GM10847 (cell line): ENCODE data around the gene PLK4.

Experiments
- POLR2A ChIP-seq: IDR thresholded peaks from 2 replicates; pipeline ENCODE4 v1.6.1; 2011; ENCODE audit not compliant: insufficient read length; ENCODE audit errors: extremely low read depth

Gene PLK4

DNA sequence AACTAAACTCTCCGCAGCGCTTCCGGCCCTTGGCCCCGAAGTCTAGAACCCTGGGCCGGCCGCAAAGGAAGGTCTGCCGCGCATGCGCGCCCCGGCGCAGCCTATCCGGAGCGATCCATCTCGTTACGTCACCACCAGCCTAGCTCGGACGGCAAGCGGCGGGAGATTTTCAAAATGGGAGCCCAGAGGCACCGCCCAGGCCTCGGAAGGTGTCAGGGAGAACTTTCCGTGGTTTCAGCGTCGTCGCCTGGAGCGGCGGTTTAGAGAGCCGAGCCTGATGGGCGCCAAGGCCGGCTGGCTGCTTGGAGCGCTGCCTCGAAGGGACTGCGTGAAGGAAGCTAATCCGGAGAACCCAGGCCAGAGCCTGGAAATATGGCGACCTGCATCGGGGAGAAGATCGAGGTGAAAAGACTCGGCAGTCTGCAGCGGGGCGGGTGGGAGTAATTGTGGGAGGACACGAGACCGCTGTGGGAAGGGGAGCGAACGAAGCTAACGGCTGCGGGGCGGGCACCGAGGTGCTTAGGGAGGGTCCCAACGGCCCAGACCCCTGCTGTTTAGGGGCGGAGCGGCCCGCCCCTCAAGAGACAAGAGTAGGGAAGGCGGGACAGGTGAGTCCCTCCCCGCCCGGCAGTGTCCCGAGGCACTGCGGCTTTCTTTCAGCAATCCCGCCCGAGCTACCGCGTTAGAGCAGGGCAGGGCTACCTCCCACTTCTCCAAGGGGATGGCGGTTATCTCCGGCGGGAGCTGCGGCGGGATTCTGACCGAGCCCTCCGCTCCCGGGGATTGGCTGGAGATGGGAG, at the start of gene PLK4:
TSS of gene PLK4 (plus strand) at position 131 of the 800 bp plus-strand sequence. CDS start at position 373, 242 bp downstream.
- TF ChIP-seq POLR2A: peak; percentile 51

DNA sequence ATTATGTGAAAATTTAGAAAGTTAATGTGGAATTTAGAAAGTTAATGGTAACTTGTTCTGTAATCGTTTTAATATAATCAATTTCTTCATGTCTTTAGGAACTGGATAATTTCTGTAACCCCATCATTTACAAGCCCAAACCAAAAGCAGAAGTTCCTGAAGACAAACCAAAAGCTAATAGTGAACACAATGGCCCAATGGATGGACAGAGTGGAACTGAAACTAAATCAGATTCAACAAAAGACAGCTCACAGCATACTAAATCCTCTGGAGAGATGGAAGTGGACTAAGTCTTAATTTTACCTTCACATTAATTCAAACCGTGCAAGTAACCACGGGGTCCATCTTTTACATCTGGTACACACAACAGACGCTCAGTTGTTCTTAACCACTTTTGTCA, 48.1 kb upstream of the PLK4 start:
- TF ChIP-seq POLR2A: no peak

DNA sequence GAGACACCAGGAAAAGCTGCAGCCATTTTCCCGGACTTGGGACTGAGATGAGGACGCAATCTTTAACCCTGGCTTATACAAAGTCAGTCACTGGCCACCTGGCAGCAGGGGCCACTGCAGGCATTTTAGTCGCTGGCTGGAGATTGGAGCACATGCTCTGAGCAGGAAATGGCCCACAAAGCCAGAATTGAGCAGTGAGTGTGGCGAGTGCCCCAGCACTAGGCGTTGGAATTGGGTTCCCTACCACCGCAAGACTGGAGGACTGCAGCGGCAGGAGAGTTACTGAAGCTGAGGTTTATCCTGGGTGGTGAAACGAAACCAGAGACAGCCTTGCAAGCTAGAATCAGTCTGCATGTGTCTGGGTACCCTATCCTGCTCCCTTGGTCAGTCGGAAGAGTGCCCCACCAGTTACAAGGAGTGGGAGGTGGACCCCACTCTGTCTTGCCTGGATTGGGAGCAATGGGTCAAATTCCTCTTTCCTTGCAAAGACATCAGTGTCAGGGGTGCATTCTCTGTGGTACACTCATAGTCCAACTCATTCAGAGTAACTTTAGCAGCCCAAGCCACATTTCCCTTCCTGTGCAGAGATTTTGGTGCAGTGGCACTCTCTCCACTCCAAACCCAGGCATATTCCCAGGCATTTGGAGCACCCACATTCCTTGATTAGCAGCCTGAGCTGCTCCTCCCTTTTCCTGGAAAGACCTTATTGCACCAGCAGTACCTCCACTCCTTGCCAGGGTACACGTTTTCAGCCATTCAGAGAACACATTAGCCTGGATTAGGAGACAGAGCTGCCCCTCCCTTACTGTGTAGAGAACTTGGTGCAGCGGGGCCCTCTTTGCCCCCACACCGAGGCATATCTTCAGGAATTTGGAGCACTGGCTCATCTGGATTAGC, 36.7 kb upstream of the PLK4 start:
- TF ChIP-seq POLR2A: no peak

DNA sequence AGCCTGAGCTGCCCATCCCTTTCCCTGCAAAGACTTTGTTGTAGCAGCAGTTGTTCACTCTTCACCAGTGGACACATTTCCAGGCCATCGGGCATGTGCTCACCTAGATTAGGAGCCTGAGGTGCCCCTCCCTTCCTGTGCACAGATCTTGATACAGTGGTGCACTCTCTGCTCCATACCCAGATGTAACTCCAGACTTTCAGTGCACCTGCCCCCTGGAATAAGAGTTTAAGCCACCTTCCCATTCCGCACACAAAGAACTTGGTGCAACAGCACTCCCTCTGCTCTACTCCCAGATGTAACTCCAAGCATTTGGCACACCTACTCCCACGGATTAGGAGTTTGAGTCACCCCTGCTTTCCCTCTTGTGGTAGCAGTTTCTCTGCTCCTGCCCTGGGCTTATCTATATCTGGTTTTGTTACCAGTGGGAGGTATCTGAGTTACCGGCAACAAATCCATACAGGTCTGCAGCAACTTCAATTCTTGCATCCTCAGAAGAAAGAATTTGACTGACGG, 36.0 kb upstream of the PLK4 start:
- TF ChIP-seq POLR2A: no peak

DNA sequence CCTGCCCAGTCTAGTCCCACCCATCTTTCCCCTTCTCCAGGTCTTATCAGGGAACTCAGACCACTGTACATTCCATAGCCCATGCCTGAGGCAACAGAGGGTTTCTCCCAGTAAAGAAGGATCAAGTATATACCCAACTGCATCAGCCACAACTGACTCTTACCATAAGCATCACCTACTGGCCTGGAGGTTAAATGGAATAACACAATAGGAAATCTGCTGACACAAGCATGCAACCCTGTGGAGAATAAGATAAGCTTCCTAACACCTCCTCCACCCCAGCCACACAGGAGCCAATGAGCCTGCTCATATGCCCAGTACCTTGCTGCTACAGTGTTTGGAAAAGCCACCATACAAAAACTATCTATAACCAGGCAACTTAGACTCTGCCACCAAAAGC, 34.6 kb upstream of the PLK4 start:
- no peak for TF ChIP-seq POLR2A

DNA sequence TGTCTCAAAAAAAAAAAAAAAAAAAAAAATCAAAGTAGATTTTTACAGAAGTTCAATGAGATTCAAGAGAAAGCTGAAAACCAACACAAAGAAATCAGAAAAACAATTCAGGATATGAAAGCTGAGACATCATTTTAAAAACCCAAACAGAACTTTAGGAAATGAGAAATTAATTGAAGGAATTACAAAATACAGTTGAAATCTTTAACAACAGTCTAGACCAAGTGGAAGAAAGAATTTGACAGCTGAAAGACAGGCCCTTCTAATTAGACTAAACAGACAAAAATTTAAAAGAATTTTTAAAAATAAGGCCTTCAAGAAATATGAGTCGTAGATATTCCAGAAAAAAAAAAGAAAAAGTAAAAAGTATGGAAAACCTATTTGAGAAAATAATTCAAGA, 33.9 kb upstream of the PLK4 start:
- TF ChIP-seq POLR2A: no peak

DNA sequence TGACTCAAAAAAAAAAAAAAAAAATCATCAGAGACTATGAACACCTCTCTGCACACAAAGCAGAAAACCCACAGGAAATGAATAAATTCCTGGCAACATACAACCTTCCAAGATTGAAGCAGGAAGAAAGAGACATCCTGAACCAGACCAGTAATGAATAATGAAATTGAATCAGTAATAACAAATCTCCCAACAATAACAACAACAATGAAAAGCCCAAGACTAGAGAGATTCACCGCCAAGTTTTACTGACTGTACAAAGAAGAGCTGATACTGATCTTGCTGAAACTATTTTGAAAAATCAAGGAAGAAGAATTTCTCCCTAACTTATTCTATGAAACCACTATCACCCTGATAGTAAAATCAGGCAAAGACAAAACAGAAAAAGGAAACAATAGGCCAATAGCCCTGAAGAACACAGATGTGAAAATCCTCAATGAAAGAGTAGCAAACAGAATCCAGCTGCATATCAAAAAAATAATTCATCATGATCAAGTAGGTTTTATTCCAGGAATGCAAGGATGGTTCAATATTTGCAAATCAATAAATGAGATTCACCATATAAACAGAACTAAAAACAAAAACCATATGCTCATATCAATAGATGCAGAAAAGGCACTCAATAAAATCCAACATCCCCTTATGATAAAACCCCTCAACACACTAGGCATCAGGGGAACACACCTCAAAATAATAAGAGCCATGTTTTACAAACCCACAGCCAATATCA, 31.0 kb upstream of the PLK4 start:
- TF ChIP-seq POLR2A: no peak

DNA sequence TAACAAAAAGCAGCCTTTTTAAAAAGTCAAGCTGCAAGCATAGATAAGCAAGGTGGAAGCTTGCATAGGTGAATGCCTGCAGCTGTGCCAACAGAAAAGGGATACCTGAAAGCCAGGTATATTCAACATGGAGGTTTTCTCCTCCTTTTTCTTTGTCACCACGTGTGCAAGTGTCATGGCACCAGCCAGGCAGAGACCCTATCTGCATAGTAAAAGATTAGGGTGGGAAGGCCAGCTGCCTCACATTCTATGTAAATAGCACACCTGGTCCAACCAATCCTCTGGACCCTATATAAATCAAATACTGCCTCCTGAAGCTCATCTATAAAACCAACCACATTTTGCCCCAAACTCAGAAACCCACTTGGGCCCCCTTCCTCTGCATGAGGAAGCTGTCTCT, 28.0 kb upstream of the PLK4 start:
- no peak for TF ChIP-seq POLR2A

DNA sequence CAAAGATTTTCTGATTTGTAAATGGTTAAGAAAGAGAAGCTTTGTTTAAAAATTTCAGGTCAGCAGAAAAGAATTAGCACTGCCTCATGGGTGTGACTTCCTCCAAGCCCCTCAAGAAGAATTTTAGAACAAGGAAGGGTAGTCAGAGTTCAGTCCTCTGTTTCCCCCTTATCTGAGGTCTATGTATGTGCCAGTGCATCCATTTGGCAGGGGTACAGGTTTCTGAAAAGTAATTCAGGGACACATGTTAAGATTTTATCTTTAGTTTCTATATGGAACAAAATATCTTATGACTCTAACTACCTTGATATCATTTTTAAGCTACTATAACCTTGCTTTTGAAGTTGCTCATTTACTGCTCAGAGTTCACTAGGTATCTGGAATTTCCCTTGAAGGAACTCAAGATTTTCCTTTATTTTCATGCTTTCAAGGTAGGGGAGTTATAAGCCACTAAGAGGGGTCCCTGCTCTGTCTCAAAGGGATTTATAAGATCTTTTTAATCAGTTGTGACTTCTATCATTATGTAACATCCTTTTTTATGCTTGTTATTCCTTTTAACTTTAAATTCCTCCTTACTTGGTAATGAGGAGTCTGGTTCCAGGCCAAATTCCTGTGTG, 24.4 kb upstream of the PLK4 start:
- no peak for TF ChIP-seq POLR2A

DNA sequence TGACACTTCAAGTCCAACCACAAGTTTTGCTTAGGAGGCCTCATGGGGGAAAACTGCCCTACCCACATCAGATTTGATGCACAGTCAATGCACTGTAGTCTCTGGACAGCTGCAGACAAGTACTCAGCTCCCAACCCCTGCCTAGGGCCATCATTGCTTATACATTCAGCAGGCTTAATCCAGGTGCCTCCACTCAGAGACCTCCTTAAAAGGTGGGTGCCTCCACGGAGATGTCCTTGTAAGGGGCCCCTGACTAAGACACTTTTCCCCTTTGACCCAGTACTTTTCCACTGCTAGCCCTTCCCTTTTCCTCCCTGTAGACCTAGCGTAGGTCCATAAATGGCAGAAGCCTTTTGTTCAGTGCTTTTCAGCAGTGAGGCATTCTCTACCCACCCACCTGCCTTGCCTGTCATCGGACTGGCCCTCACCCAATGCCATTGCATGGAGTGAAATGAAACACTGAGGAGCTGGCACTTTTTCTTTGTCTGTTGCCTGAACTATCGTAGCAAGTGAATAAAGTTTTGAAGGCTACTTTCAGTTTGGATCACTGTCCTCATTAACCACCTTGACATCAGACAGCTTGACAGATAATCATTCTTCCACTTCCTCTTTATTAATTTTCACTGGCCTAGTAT, 23.8 kb upstream of the PLK4 start:
- TF ChIP-seq POLR2A: no peak

DNA sequence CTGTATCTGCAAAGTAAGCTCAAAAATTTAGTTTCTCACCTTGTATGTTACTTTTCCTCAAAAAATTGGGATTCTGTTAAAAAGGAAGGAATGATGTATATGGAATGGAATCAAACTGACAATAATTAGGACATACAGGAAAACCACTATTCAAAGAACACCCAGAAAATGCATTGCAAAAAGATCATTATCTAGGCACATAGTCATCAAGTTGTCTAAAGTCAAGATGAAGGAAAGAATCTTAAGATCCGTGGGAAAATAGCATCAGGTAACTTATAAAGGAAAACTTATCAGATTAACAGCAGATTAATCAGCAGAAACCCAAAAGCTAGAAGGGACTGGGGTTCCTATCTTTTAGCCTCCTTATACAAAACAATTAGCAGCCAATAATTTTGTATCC, 23.1 kb upstream of the PLK4 start:
- no peak for TF ChIP-seq POLR2A

DNA sequence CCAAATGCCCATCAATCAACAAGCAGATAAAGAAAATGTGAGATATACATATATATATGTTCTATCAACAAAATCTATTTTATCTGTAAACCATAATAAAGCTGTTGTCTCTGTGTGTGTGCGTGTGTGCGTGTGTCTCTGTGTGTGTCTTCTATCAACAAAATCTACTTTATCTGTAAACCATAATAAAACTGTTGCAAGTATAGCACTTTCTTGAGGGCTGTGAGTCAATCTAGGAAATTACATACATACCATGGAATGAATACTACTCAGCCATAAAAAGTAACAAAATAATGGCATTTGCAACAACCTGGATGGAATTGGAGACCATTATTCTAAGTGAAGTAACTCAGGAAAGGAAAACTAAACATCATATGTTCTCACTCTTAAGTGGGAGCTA, 12.5 kb upstream of the PLK4 start:
- TF ChIP-seq POLR2A: no peak

DNA sequence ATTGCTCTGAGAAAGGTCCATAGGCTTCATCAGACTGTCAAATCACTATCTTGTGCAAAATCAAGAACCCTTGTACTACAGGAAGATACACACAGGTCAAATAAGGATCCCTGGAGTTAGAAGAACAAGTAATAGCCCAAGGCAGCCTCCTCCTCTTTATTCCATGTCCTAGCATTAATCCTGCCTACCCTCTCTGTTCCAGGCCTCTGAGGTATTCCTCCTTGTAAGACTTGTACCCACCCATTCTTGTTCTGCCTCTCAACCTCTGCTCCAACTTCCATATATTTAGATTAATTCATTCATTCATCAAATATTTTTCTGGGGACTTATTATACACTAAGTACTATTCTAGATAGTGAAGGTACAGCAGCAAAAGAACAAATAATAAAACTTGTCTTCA, 10.4 kb upstream of the PLK4 start:
- no peak for TF ChIP-seq POLR2A

DNA sequence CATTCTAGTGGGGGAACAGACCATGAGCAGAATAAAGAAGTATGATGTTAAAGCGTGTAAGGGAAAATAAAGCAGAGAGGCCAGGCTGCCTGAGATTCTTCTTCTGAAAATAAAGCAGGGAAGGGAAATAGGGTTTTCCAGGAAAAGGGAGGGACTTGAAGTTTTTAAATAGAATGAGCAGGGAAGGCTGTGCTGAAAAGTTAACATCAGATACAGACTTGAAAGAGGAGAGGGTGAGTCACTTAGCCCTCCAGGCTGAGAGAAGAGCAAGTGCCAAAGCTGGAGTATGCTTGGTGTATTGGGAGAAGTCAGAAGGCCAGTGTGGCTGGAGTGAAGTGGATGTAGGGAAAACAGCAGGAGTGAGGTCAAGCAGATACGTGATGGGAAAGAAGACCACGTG, 10.0 kb upstream of the PLK4 start:
- TF ChIP-seq POLR2A: no peak
